NCI-H1436 treated with DMSO at 0.1 percent for 48 hours (cell line): Measurements from ENCODE around the gene CARD6.
A peak's percentile ranks its signal among the peaks of the same experiment; 100 is the strongest.
"Not testable (repeated sequence)": the region's sequence is repeated elsewhere in the genome, so short reads cannot be mapped to it uniquely, and the experiment has no call there.

Source experiments
- DNase-seq: peaks from one replicate; lab custom pipeline; 2025; lab: John Stamatoyannopoulos, UW

Gene CARD6, protein sequence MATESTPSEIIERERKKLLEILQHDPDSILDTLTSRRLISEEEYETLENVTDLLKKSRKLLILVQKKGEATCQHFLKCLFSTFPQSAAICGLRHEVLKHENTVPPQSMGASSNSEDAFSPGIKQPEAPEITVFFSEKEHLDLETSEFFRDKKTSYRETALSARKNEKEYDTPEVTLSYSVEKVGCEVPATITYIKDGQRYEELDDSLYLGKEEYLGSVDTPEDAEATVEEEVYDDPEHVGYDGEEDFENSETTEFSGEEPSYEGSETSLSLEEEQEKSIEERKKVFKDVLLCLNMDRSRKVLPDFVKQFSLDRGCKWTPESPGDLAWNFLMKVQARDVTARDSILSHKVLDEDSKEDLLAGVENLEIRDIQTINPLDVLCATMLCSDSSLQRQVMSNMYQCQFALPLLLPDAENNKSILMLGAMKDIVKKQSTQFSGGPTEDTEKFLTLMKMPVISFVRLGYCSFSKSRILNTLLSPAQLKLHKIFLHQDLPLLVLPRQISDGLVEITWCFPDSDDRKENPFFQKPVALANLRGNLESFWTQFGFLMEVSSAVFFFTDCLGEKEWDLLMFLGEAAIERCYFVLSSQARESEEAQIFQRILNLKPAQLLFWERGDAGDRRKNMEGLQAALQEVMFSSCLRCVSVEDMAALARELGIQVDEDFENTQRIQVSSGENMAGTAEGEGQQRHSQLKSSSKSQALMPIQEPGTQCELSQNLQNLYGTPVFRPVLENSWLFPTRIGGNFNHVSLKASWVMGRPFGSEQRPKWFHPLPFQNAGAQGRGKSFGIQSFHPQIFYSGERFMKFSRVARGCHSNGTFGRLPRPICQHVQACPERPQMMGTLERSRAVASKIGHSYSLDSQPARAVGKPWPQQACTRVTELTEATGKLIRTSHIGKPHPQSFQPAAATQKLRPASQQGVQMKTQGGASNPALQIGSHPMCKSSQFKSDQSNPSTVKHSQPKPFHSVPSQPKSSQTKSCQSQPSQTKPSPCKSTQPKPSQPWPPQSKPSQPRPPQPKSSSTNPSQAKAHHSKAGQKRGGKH

DNA sequence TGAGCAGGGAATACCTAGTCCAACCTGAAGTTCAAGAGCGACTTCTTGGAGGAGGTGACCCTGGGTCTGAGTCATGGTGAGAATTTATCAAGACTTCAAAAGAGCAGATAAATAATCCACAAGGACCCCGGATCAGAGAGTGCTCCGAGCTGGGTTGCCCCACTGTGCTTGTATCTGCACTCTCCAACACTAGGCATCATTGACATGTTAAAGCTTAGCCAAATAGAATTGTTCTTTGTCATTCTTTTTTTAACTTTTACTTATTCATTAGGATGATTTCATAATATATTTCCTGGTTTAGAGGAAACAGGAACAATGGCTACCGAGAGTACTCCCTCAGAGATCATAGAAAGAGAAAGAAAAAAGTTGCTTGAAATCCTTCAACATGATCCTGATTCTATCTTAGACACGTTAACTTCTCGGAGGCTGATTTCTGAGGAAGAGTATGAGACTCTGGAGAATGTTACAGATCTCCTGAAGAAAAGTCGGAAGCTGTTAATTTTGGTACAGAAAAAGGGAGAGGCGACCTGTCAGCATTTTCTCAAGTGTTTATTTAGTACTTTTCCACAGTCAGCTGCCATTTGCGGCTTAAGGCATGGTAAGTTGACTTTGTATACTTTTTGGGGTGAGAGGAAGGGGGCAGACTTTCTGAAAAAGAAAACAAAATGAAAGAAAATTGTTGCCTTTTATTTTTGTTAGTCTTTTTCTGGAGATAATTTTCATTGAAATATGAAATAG is at the start of gene CARD6:
Gene CARD6, plus strand, starts transcription at position 300 of the 738 bp plus-strand sequence. Its CDS starts 16 bp downstream, at position 316.
- no peak for DNase-seq

DNA sequence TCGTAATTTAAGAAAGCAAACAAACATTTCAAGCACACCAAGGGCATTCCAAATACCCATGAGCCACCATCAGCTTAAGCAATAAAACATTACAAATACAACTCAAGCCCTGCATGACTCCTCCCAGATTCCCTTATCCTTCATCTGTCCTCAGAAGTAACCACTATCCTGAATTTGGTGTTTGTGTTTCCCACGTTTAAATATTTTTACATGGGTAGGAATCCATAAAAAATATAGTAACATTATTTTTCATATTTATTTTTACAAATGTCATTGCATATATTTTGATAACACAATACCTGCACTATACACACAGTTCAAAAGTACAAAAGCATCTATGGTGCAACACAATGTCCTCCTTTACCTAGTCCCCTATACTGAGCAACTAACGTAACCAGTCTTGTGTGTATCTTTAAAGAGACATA is 49.4 kb upstream of the CARD6 start:
- DNase-seq = no peak

DNA sequence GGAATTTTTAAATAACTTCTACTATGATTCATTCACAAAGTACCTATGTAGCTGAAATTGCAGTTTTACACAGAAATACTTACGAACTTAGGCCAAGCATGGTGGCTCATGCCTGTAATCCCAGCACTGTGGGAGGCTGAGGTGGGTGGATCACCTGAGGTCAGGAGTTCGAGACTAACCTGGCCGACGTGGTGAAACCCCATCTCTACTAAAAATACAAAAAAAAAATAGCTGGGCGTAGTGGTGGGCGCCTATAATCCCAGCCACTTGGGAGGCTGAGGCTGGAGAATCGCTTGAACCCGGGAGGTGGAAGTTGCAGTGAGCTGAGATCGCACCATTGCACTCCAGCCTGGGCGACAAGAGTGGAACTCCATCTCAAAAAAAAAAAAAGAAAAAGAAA is 48.5 kb upstream of the CARD6 start:
- DNase-seq = not testable (repeated sequence)

DNA sequence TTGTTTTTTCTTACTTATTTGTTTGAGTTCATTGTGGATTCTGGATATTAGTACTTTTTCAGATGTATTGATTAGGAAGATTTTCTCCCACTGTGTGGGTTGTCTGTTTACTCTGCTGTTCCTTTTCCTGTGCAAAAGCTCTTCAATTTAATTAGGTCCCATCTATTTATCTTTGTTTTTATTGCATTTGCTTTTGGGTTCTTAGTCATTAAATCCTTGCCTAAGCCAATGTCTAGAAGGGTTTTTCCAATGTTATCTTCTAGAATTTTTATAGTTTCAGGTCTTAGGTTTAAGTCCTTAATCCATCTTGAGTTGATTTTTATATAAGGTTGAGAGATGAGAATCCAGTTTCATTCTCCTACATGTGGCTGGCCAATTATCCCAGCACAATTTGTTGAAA is 46.8 kb upstream of the CARD6 start:
- not testable (repeated sequence) for DNase-seq

DNA sequence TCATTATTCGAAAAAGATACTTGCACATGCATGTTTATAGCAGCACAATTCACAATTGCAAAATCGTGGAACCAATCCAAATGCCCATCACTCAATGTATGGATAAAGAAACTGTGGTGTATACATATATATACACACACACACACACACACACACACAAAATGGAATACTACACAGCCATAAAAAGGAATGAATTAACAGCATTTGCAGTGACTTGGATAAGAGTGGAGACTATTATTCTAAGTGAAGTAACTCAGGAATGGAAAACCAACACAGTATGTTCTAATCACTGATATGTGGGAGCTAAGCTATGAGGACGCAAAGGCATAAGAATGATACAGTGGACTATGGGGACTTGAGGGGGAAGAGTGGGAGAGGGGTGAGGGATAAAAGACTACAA is 46.3 kb upstream of the CARD6 start:
- DNase-seq = not testable (repeated sequence)

DNA sequence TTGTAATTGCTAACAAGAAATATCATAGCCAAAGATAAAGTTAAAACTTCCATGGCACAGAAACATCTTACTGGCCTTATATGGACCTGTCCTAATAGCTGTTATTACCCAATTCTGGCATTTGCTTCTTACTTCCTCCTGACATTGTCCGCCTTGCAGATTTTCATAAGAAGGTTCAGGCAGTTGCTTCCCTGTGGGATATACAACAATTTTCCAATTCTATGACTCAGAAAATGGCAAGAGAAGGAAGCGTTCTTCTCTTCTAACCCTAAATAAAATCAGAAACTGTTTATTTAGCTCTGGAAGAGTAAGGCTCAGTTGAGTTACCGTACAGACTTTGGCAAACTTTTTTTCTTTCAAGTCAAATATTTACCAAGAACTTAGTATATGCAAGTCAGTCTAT is 44.7 kb upstream of the CARD6 start:
- no peak for DNase-seq

DNA sequence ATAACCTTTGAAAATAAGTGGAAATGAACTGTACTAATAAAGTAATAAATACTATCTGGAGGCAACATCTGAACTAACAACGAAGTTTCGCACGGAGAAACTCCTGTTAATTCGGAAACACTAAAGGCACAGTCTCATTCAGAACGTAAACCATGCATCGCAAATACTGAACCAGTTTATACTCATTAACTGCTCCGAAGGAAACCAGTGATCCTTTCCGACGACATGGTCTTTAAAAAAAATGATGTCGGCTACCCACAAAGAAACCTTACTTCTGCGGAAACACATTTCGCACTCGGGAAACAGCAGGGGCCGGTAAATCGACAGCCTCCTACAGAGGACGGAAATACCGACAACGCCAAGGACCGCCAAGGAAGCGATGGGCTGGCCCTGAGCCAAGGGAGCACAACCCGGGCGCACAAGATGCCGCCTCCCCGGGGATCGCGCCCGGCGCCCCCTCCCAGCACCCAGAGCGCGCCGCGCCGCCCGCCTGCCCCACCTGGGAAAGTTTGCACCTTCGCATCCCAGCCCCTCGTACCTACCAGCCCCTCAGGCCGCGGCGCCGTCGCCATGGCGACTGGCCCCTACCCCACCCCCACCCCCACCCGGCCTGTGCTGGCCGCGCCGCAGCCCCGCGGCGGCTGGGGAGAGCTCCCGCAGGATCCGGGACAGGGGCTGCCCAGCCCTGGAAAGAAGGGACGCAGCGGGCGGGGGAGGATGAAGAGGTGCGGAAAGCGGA is 43.7 kb upstream of the CARD6 start:
- DNase-seq = no peak

DNA sequence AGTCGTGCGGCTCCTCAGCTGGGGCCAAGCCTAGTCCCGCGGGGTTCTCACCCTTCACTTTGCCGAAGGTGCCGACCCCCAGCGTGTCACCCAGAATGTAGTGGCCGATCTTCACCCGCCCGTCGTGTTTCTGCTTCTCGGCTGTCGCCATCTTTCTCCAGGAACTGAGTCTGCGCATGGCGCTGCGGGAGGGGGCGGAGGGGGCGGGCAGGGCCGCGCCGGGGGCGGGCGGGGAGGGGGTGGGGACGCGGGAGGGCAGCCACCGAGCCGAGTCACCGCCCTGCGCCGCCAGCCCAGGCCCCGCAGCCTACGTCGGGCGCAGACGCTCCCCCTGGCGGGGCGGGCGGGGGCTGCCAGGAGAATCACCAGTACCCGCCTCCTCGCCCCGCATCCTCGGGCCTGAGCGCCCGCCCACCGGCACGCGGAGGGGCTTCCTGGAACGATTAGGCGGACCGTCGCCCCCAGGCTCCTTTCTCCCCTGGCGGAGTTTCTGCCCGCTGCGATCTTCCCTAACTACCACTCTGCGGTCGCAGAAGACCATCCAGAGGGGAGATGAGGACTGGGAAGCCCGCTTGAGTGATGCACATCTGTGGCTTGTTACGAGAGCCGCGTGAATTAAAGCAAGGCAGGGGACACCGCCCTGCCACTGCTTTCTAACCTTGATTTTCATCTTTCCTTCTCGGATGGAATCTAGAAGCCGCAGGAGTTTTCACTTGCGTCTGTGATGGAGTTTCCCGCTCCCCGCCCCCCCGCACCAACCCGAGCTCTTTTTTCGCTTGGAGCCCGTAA is 43.0 kb upstream of the CARD6 start, which contains the start of gene PRKAA1:
Gene PRKAA1, minus strand, starts transcription at position 363 of the 789 bp plus-strand sequence. Its CDS starts 185 bp downstream, at position 178.
- peak; percentile 28 for DNase-seq

DNA sequence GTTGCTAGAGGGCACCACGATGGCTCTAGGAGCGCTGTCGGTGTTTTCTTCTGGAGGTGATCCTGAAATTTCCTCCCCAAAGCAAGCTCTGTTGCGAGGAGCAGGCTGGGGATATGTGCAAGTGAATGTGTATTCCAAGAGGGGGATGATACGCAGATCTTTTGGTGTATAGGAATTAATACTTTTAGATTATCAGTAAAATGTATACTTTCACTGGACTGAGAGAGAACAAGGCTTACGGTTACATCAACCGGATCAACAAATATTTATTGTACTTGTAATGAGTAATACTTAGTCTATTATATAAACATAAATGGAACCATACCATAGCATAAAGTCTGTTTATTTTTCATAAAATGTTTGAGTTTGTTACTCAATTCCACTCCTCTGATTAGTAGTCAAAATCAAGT is 42.4 kb upstream of the CARD6 start:
- no peak for DNase-seq

DNA sequence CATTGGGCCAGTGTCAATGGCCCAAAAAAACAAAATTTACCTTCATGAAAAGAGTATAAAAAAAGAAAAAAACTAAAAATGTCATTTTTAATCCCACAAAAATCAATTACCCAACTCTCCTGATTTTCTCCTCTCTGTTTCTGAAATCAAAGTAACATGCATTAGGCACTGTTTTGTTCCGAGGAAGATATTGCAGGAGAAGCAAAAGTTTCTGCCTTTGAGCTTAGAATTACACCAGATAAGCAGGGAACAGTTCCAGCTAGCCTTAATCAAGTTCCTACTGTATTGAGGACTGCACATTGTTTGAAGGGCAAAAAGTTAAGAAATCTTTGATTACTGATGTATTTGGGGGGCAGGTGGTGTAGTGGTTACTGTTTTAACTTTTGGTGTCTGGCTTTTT is 41.9 kb upstream of the CARD6 start:
- no peak for DNase-seq

DNA sequence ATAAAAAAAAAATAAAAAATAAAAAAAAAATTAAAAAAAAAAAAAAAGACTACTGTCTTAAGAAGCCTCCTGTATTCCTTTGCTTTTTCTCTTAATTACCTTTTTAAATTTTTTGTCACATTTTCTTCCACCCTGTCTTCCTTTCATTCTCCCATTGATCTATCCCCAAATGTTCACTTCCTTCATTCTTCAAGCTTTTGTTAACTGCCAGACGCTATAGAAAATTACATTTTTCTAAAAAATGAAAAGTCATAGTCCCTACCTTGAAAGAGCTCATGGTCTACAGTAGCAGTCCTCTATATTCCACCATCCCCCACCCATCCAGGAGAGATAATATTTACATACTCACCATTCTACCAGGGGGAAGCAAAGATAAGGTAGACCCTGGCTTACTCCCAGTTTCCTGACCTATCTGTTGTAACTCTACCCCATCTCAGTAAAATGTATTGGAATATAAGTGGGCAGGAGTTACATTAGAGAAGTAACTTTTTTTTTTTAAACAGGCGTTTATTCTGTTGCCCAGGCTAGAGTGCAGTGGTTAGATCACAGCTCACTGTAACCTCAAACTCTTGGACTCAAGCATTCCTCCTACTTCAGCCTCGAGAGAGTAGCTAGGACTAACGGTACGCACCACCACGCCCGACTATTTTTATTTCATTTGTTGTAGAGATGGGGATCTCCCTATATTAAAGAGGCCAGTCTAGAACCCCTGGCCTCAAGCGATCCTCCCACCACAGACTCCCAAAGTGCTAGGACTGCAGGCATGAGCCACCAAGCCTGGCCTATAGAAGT is 39.2 kb upstream of the CARD6 start:
- no peak for DNase-seq

DNA sequence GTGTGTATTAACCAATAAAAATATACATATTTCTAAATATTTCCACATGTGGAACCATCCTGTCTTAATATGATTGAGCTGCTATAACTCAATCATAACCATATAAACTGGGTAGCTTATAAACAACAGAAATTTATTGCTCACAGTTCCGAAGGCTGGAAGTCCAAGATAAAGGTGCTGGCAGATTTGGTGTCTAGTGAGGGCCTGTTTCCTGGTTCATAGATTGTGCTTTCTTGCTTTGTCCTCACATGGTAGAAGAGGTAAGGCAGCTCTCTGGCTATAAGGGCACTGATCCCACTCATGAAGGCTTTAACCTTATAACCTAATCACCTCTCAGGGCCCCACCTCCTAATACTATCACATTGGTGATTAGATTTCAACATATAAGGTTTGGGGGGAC is 29.0 kb upstream of the CARD6 start:
- DNase-seq = no peak

DNA sequence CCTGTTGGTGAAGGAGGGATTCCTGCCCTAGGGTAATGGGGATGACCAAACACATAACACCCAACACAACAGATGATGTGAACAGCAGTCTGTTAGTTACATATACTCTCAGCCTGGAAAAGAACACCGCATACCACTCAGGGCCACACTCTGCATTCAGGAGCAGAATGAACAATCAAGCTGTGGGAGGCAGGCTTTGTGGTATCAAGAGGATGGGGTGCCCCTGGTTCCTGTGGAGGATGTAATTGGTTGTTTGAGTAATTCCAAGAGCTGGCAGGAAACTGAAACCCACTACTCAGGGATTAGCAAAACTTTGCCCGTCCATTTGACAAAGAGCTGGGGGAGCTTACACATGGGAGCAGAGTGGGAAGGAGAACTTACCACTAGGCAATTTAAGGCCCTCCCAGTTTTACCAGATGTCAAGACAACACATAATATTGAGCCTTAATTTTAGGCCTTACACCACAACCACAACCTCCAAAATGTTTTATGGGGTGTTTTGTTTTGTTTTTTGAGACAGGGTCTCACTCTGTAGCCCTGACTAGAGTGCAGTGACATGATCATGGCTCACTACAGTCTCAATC is 27.4 kb upstream of the CARD6 start:
- no peak for DNase-seq

DNA sequence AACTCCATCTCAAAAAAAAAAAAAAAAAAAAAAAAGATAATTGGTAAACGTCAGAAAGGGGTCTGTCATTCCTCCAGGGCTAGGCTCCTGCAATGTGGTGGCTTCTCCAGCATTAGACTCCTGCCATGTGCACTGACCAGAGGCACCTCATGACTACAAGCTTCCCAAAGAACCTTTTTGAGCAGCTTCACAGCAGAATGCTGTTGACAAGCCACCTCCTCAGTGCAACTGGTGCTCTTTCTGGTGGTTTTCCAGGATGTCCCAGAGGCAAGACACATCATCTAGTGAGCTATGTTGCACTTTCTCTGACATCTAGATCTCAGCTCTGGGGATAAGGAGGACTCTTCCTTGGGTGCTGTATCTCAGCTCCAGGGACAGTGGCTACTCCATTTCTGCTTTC is 17.7 kb upstream of the CARD6 start:
- DNase-seq = no peak

DNA sequence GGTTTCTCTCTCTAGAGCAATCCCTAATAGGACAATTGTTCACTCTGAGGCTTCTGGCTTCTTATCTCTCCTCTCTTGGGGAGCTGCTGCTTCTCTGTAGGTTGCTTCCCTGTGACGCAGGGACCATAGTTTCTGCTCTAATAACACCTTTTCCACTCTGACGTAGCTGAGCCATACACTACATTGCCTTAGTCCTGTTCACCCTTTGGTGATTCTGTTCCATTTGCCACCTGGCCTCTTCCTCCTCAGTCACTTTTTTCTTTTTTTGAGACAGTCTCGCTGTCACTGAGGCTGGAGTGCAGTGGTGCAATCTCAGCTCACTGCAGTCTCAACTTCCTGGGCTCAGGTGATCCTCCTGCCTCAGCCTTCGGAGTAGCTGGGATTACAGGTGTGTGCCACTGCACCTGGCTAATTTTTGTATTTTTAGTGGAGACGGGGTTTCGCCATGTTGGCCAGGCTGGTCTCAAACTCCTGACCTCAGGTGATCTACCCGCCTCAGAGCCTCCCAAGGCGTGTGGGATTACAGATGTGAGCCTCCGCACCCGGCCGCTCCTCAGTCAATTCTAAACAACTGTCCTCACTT is 15.6 kb upstream of the CARD6 start:
- not testable (repeated sequence) for DNase-seq

DNA sequence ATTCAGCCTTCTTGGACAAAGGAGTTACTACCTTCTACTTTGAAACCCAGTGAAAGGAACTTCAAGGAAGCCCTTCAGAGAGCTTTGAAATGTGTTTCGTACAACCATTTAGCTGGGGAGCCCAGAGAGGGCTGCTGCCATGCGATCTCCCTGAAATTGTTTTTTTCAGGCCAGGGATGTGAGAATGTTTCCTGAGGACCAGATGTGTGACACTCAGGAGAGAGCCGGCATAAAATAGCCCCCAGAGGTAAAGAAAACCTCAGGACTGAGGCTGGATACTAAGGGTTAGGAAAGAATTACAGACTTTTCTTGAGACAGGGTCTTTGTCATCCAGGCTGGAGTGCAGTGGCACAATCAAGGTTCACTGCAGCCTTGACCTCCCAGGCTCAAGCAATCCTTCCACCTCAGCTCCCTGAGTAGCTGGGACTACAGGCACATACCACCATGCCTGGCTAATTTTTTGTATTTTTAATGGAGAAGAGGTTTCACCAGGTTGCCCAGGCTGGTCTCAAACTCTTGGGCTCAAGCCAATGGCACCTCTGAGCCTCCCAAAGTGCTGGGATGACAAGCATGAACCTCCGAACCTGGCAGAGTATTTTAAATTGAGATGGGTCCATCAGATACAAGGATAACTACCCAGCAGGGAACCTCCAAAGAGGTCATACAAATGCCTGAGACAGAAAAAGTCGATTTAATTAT is 14.5 kb upstream of the CARD6 start:
- DNase-seq = no peak

DNA sequence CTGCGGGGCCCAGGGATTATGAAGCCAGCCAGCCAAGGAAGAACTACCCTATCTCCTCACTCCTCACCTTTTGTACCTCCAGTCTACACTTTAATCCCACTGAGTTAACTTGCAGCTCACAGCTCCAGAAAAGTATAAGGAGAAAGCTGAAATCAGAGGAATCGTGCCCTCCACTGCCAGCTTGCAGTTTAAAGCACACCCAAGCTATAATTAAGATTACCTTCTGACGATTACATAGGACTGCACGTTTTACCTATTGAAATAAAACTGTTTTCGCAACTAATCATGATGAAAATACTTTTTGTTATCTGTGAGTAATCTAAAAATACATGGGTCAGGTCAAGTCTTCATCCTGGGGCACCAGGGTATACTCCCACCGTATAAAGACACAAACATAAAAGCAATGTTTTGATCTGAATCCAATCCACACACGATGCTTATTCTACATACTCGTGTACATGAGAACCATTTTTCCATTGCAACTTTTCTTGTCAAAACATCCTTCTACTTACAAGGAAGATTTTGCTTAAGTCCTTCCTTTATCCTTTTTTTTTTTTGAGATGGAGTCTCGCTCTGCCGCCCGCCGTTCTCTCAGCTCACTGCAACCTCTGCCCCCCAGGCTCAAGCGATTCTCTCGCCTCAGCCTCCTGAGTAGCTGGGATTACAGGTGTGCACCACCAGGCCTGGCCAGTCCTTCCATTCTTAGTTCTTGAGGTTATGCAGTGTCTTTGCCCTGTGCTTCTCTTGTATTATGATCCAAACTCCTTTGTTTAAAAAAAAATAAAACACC is 13.8 kb upstream of the CARD6 start:
- DNase-seq = no peak
